ENCODE results near the gene CTDP1.

DNA sequence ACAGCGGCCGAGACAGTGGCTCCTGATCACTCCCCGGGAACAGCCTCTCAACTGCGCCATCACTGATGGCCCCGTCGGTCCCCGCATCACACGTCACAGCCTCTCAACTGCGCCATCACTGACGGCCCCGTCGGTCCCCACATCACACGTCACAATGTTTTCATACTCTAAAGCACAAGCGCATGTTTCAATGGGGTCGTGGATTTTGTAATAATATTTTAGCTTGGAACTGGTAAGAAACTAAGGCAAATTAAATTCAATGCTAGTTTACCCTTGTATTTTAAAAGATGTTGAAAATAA, 44.2 kb upstream of the CTDP1 start:
- TF ChIP-seq, protein P1, sequence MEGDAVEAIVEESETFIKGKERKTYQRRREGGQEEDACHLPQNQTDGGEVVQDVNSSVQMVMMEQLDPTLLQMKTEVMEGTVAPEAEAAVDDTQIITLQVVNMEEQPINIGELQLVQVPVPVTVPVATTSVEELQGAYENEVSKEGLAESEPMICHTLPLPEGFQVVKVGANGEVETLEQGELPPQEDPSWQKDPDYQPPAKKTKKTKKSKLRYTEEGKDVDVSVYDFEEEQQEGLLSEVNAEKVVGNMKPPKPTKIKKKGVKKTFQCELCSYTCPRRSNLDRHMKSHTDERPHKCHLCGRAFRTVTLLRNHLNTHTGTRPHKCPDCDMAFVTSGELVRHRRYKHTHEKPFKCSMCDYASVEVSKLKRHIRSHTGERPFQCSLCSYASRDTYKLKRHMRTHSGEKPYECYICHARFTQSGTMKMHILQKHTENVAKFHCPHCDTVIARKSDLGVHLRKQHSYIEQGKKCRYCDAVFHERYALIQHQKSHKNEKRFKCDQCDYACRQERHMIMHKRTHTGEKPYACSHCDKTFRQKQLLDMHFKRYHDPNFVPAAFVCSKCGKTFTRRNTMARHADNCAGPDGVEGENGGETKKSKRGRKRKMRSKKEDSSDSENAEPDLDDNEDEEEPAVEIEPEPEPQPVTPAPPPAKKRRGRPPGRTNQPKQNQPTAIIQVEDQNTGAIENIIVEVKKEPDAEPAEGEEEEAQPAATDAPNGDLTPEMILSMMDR (optimal IDR thresholded peaks at IDR 0.05 in 1 of 3, IDR thresholded peaks at IDR 0.05 in 1 of 3, conservative IDR thresholded peaks at IDR 0.05 in 1 of 3; ENCODE audit: extremely low read depth in 1 of 3, insufficient read depth in 2 of 3, low read length in 3 of 3): no peak
- TF ChIP-seq EZH2 (IDR thresholded peaks at IDR 0.05; ENCODE audit: low read length): no peak

Measured in keratinocyte (primary cell).